ENCODE data around the gene MCIDAS.

MCIDAS gene

DNA sequence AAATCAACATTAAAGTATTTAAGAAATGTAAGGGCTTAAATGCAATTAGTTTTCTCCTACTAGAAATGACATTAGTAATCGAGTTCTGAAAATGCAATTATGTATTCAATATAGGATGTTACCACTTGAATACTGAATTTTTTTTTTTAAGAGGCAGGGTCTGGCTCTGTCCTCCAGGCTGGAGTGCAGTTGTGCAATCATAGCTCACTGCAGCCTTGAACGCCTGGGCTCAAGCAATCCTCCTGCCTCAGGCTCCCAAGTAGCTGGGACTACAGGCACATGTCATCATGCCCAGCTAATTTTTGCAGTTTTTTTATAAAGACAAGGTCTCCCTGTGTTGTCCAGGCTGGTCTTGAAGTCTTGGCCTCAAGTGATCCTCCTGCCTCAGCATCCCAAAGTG is 55.6 kb downstream of the MCIDAS start:
- in situ Hi-C loops (cut with MboI; ENCODE audit: low sequenced_read_pairs), result no loop called here
